DND-41 (cell line): ENCODE data around the gene ABLIM2.

Experiments used
- ATAC-seq: fragments of 200-7000 bp; cut with Tn5 transposase; 3 replicates; pipeline ENCODE4 v1.9.1; 2021; ENCODE audit warnings: low read depth; ENCODE audit not compliant: insufficient read depth
- DNase-seq: peaks from one replicate; pipeline ENCODE4 v3.0.0-alpha.2; 2020
- H2AFZ ChIP-seq: 2 replicates; pipeline ENCODE4 v1.6.0; 2012; ENCODE audit warnings: low read depth, low read length
- H3K27ac ChIP-seq: 2 replicates; pipeline ENCODE4 v1.5.1; 2012; ENCODE audit warnings: low read length, inconsistent platforms
- H3K27me3 ChIP-seq: fragments of 200-600 bp; sonication (generic); 2 replicates; pipeline ENCODE4 v1.6.0; 2012; ENCODE audit warnings: low read length, mild to moderate bottlenecking, inconsistent platforms; ENCODE audit not compliant: insufficient read depth, poor library complexity
- H3K36me3 ChIP-seq: 2 replicates; pipeline ENCODE4 v1.5.1; 2012; ENCODE audit warnings: low read length, inconsistent platforms; ENCODE audit not compliant: insufficient read depth
- H3K4me1 ChIP-seq: 2 replicates; pipeline ENCODE4 v1.5.1; 2012; ENCODE audit warnings: mild to moderate bottlenecking, low read length; ENCODE audit not compliant: insufficient read depth
- H3K4me2 ChIP-seq: 2 replicates; pipeline ENCODE4 v1.6.0; 2012; ENCODE audit warnings: mild to moderate bottlenecking, moderate library complexity, low read length, inconsistent platforms; ENCODE audit not compliant: insufficient read depth
- H3K4me3 ChIP-seq, 2 experiments: fragments of 200-600 bp in 1 of 2; shearing (Covaris generic) in 1 of 2; 2 replicates each; pipeline ENCODE4 v1.5.1; 2012 to 2016; ENCODE audit warnings: inconsistent platforms in 2 of 2, low read length in 2 of 2, mild to moderate bottlenecking in 2 of 2, low read depth in 1 of 2, moderate library complexity in 1 of 2
- H3K79me2 ChIP-seq: 2 replicates; pipeline ENCODE4 v1.6.0; 2012; ENCODE audit warnings: low read length, inconsistent platforms; ENCODE audit not compliant: insufficient read depth
- H3K9ac ChIP-seq: 2 replicates; pipeline ENCODE4 v1.6.0; 2012; ENCODE audit warnings: low read depth, mild to moderate bottlenecking, inconsistent platforms, low read length, moderate library complexity
- H3K9me3 ChIP-seq: 2 replicates; pipeline ENCODE4 v1.5.1; 2012; ENCODE audit warnings: low read length, moderate library complexity, mild to moderate bottlenecking, inconsistent platforms; ENCODE audit not compliant: insufficient read depth, severe bottlenecking
- H4K20me1 ChIP-seq: 2 replicates; pipeline ENCODE4 v1.6.0; 2012; ENCODE audit warnings: low read length; ENCODE audit not compliant: insufficient read depth
- CTCF ChIP-seq: IDR thresholded peaks from 2 replicates; pipeline ENCODE4 v1.5.1; 2012; ENCODE audit warnings: borderline replicate concordance, low read length, moderate library complexity, mild to moderate bottlenecking; ENCODE audit not compliant: poor library complexity, severe bottlenecking; ENCODE audit errors: extremely low read depth
- EZH2 ChIP-seq: IDR thresholded peaks from 3 replicates; pipeline ENCODE4 v1.6.1; 2012; ENCODE audit warnings: borderline replicate concordance, low read depth, mild to moderate bottlenecking, moderate library complexity, low read length, inconsistent platforms; ENCODE audit not compliant: severe bottlenecking

ABLIM2 gene

GRCh38 chr4:7915875-7916242 lies 242.8 kb downstream of the ABLIM2 start:
- DNase-seq (no peak), ATAC-seq (no peak)
- H3K4me3 ChIP-seq = no peak overlapping the region
- H3K27me3 ChIP-seq = peaks cover 4% of the 10 kb centered on the region
- H2AFZ ChIP-seq = no peak overlapping the region
- no peaks in the 10 kb centered on the region for H3K9me3 ChIP-seq
- no peaks in the 10 kb centered on the region for H3K79me2 ChIP-seq
- TF ChIP-seq EZH2 (no peak), CTCF (no peak)
- H3K36me3 ChIP-seq = no peaks in the 10 kb centered on the region
- no peak overlapping the region for H3K4me2 ChIP-seq
- no peak overlapping the region for H3K9ac ChIP-seq
- no peaks in the 10 kb centered on the region for H3K4me1 ChIP-seq
- H4K20me1 ChIP-seq = no peaks in the 10 kb centered on the region
- no peak overlapping the region for H3K27ac ChIP-seq
